ENCODE data around the gene WDR44.
"Not testable (repeated sequence)": the region's sequence is repeated elsewhere in the genome, so short reads cannot be mapped to it uniquely, and the experiment has no call there.

The WDR44 gene

GRCh38 chrX:118360429-118361125 lies 14.7 kb downstream of the WDR44 start:
- no peak for DNase-seq

GRCh38 chrX:118364261-118364660 lies 18.4 kb downstream of the WDR44 start:
- no peak for DNase-seq

GRCh38 chrX:118367338-118367737 lies 21.4 kb downstream of the WDR44 start:
- no peak for DNase-seq

- no peak for DNase-seq
These were observed 22.5 kb downstream of the WDR44 start for GRCh38 chrX:118368398-118368797.

- no peak for DNase-seq
These were observed 25.2 kb downstream of the WDR44 start for GRCh38 chrX:118370921-118371624.

GRCh38 chrX:118373538-118373937 lies 27.6 kb downstream of the WDR44 start:
- peak; percentile 0 for DNase-seq

GRCh38 chrX:118383120-118383519 lies 37.2 kb downstream of the WDR44 start:
- DNase-seq, result no peak

- DNase-seq, result no peak
These were observed 46.8 kb downstream of the WDR44 start for GRCh38 chrX:118392716-118393115.

- DNase-seq, result no peak
These were observed 50.2 kb downstream of the WDR44 start for GRCh38 chrX:118396113-118396512.

- DNase-seq, result no peak
These were observed 72.9 kb downstream of the WDR44 start for GRCh38 chrX:118418811-118419251.

- no peak for DNase-seq
These were observed 74.6 kb downstream of the WDR44 start for GRCh38 chrX:118420462-118420861.

- no peak for DNase-seq
These were observed 77.7 kb downstream of the WDR44 start for GRCh38 chrX:118423558-118423957.

- DNase-seq, result no peak
These were observed 86.9 kb downstream of the WDR44 start for GRCh38 chrX:118432799-118433198.

- DNase-seq, result no peak
These were observed 91.4 kb downstream of the WDR44 start for GRCh38 chrX:118437283-118437682.

GRCh38 chrX:118448273-118448783 lies 102.4 kb downstream of the WDR44 start:
- no peak for DNase-seq

GRCh38 chrX:118455013-118455412 lies 109.1 kb downstream of the WDR44 start:
- no peak for DNase-seq

GRCh38 chrX:118459494-118459893 lies 113.6 kb downstream of the WDR44 start:
- DNase-seq, result peak; percentile 17

- DNase-seq, result no peak
These were observed 118.6 kb downstream of the WDR44 start for GRCh38 chrX:118464501-118464900.

- DNase-seq, result no peak
These were observed 122.2 kb downstream of the WDR44 start for GRCh38 chrX:118468122-118468521.

- DNase-seq, result not testable (repeated sequence)
These were observed 124.9 kb downstream of the WDR44 start for GRCh38 chrX:118470721-118471347.

- no peak for DNase-seq
These were observed 128.7 kb downstream of the WDR44 start for GRCh38 chrX:118474586-118474985.

GRCh38 chrX:118475903-118476302 lies 130.0 kb downstream of the WDR44 start:
- DNase-seq, result no peak

- DNase-seq, result no peak
These were observed 134.3 kb downstream of the WDR44 start for GRCh38 chrX:118480172-118480571.

GRCh38 chrX:118482384-118482783 lies 136.5 kb downstream of the WDR44 start:
- not testable (repeated sequence) for DNase-seq

All from NCI-H1105 (cell line).